LHCN-M2 (cell line): ENCODE results near the gene MCC. TPM values are rescaled to one million over a fixed set of nuclear protein-coding genes. Genes with fewer than 3 reads are reported as not detected.

Source experiments
- DNase-seq: peaks from one replicate; pipeline ENCODE4 v3.0.0-alpha.2; 2012; ENCODE audit warnings: low read depth
- total RNA-seq: library from RNA; depleted of rRNA; stranded (reverse); fragments of >200 nt; gene quantifications from 2 replicates; pipeline ENCODE4 v1.2.3, GENCODE V29; 2014

The MCC gene
- total RNA-seq, 1 experiment from 2014 or later = 10.7 TPM

GRCh38 chr5:113249206-113249605 is 239.0 kb downstream of the MCC start:
- DNase-seq = no peak

- peak; percentile 73 for DNase-seq
Observed at GRCh38 chr5:113246361-113246870, 241.8 kb downstream of the MCC start.

- no peak for DNase-seq
Observed at GRCh38 chr5:113245427-113246225, 242.6 kb downstream of the MCC start.

- DNase-seq = no peak
Observed at GRCh38 chr5:113244966-113245365, 243.3 kb downstream of the MCC start.

- no peak for DNase-seq
Observed at GRCh38 chr5:113243349-113243664, 244.9 kb downstream of the MCC start.

- peak; percentile 34 for DNase-seq
Observed at GRCh38 chr5:113242481-113243348, 245.5 kb downstream of the MCC start.

GRCh38 chr5:113240951-113241726 is 247.1 kb downstream of the MCC start:
- no peak for DNase-seq

GRCh38 chr5:113240032-113240431 is 248.2 kb downstream of the MCC start:
- DNase-seq = no peak

- no peak for DNase-seq
Observed at GRCh38 chr5:113237893-113238292, 250.4 kb downstream of the MCC start.

- DNase-seq = no peak
Observed at GRCh38 chr5:113236536-113237288, 251.5 kb downstream of the MCC start.

- DNase-seq = peak; percentile 28
Observed at GRCh38 chr5:113235884-113236283, 252.4 kb downstream of the MCC start.

- no peak for DNase-seq
Observed at GRCh38 chr5:113234546-113234945, 253.7 kb downstream of the MCC start.

GRCh38 chr5:113233606-113234005 is 254.6 kb downstream of the MCC start:
- peak; percentile 64 for DNase-seq

- DNase-seq = no peak
Observed at GRCh38 chr5:113232667-113233066, 255.6 kb downstream of the MCC start.

GRCh38 chr5:113232221-113232620 is 256.0 kb downstream of the MCC start:
- peak; percentile 62 for DNase-seq

- DNase-seq = no peak
Observed at GRCh38 chr5:113231653-113232000, 256.6 kb downstream of the MCC start.

- DNase-seq = peak; percentile 69
Observed at GRCh38 chr5:113230711-113231652, 257.3 kb downstream of the MCC start.

GRCh38 chr5:113227798-113228197 is 260.5 kb downstream of the MCC start:
- DNase-seq = no peak

- DNase-seq = no peak
Observed at GRCh38 chr5:113226116-113226736, 262.0 kb downstream of the MCC start.

GRCh38 chr5:113225259-113225658 is 263.0 kb downstream of the MCC start:
- no peak for DNase-seq
